Astrocyte (in vitro differentiated cells and primary cell): ENCODE results near the gene JUP. TPM values are rescaled to one million over a fixed set of nuclear protein-coding genes. Genes with fewer than 3 reads are reported as not detected.
A peak's percentile ranks its signal among the peaks of the same experiment; 100 is the strongest.

Experiments used
- DNase-seq: peaks from one replicate; pipeline ENCODE4 v3.0.0-alpha.2; 2010; ENCODE audit warnings: low read depth
- FAIRE-seq: peaks from 2 replicates; lab custom pipeline; 2011; peaks lifted over from hg19 to GRCh38; lab: Jason Lieb, UNC
- H2AFZ ChIP-seq: 2 replicates; pipeline ENCODE4 v1.6.0; 2012; ENCODE audit warnings: low read depth, low read length, inconsistent platforms
- H3K27ac ChIP-seq: 2 replicates; pipeline ENCODE4 v1.5.1; 2011; ENCODE audit warnings: low read depth, low read length, inconsistent platforms
- H3K27me3 ChIP-seq: 2 replicates; pipeline ENCODE4 v1.6.0; 2011; ENCODE audit warnings: low read length, inconsistent platforms; ENCODE audit not compliant: insufficient read depth
- H3K36me3 ChIP-seq: 2 replicates; pipeline ENCODE4 v1.5.1; 2011; ENCODE audit warnings: low read length, inconsistent platforms; ENCODE audit not compliant: insufficient read depth
- H3K4me1 ChIP-seq: 2 replicates; pipeline ENCODE4 v1.5.1; 2011; ENCODE audit warnings: low read length, inconsistent platforms; ENCODE audit not compliant: insufficient read depth
- H3K4me2 ChIP-seq: 2 replicates; pipeline ENCODE4 v1.6.0; 2012; ENCODE audit warnings: low read length, inconsistent platforms
- H3K4me3 ChIP-seq: 2 replicates; pipeline ENCODE4 v1.5.1; 2011; ENCODE audit warnings: low read depth, mild to moderate bottlenecking, low read length, inconsistent platforms; ENCODE audit not compliant: insufficient read depth
- H3K79me2 ChIP-seq: 2 replicates; pipeline ENCODE4 v1.6.0; 2012; ENCODE audit warnings: mild to moderate bottlenecking, low read length, inconsistent platforms; ENCODE audit not compliant: insufficient read depth
- H3K9ac ChIP-seq: 2 replicates; pipeline ENCODE4 v1.6.0; 2012; ENCODE audit warnings: mild to moderate bottlenecking, low read length, inconsistent platforms
- H3K9me3 ChIP-seq: 2 replicates; pipeline ENCODE4 v1.5.1; 2012; ENCODE audit warnings: low read depth, mild to moderate bottlenecking, low read length, inconsistent platforms; ENCODE audit not compliant: insufficient read depth
- H4K20me1 ChIP-seq: 2 replicates; pipeline ENCODE4 v1.6.0; 2012; ENCODE audit warnings: low read length, inconsistent platforms; ENCODE audit not compliant: insufficient read depth
- H3K27ac Mint-ChIP-seq: one replicate; pipeline ENCODE4 v1.8.0; 2021; ENCODE audit warnings: mild to moderate bottlenecking, mixed read lengths; ENCODE audit not compliant: unreplicated experiment
- H3K27me3 Mint-ChIP-seq: one replicate; pipeline ENCODE4 v1.8.0; 2021; ENCODE audit warnings: low read depth, mixed read lengths; ENCODE audit not compliant: unreplicated experiment
- H3K36me3 Mint-ChIP-seq: one replicate; pipeline ENCODE4 v1.8.0; 2021; ENCODE audit warnings: low read depth, mixed read lengths; ENCODE audit not compliant: unreplicated experiment
- H3K4me1 Mint-ChIP-seq: one replicate; pipeline ENCODE4 v1.8.0; 2021; ENCODE audit warnings: low read depth, mixed read lengths; ENCODE audit not compliant: unreplicated experiment
- H3K4me3 Mint-ChIP-seq: one replicate; pipeline ENCODE4 v1.8.0; 2021; ENCODE audit warnings: mild to moderate bottlenecking, moderate library complexity, mixed read lengths; ENCODE audit not compliant: unreplicated experiment
- H3K9me3 Mint-ChIP-seq: one replicate; pipeline ENCODE4 v1.8.0; 2021; ENCODE audit warnings: mild to moderate bottlenecking, mixed read lengths; ENCODE audit not compliant: unreplicated experiment
- CTCF ChIP-seq: IDR thresholded peaks from 2 replicates; pipeline ENCODE4 v1.5.1; 2011; ENCODE audit warnings: low read depth, mild to moderate bottlenecking, inconsistent platforms, low read length, moderate library complexity; ENCODE audit not compliant: insufficient read depth
- EZH2 ChIP-seq: IDR thresholded peaks from 2 replicates; pipeline ENCODE4 v1.6.1; 2012; ENCODE audit warnings: mild to moderate bottlenecking, low read length, inconsistent platforms; ENCODE audit not compliant: insufficient read depth
- total RNA-seq: library from RNA; stranded (reverse); gene quantifications from 2 replicates; pipeline ENCODE4 v1.2.1, GENCODE V29; 2021

Gene JUP
- total RNA-seq, 1 donor from 2014 or later: 236 TPM

GRCh38 chr17:41799366-41799765 lies 12.9 kb upstream of the JUP start:
- no peak for FAIRE-seq
- Mint-ChIP-seq H3K4me1 (peaks cover 17% of the 10 kb centered on the region), H3K4me3 (no peak overlapping the region), H3K27me3 (no peaks in the 10 kb centered on the region), H3K27ac (peak overlapping the region; percentile 79), H3K36me3 (peaks cover 5% of the 10 kb centered on the region), H3K9me3 (no peaks in the 10 kb centered on the region)
- Histone ChIP-seq H3K9ac (no peak overlapping the region), H3K27ac (no peak overlapping the region), H3K4me1 (peaks cover 10% of the 10 kb centered on the region), H3K79me2 (no peaks in the 10 kb centered on the region), H4K20me1 (peaks cover 7% of the 10 kb centered on the region), H3K4me3 (no peak overlapping the region), H3K36me3 (no peaks in the 10 kb centered on the region), H3K27me3 (no peaks in the 10 kb centered on the region), H3K4me2 (no peak overlapping the region), H2AFZ (no peak overlapping the region), H3K9me3 (no peaks in the 10 kb centered on the region)
- TF ChIP-seq CTCF (no peak), EZH2 (no peak)
- DNase-seq: no peak

- Mint-ChIP-seq H3K27me3 (no peaks in the 10 kb centered on the region), H3K4me1 (peaks cover 35% of the 10 kb centered on the region), H3K27ac (no peak overlapping the region), H3K36me3 (peaks cover 5% of the 10 kb centered on the region), H3K4me3 (no peak overlapping the region), H3K9me3 (no peaks in the 10 kb centered on the region)
- H3K9me3 ChIP-seq: no peaks in the 10 kb centered on the region
- TF ChIP-seq EZH2: no peak
- no peak for TF ChIP-seq CTCF
- no peak overlapping the region for H3K4me2 ChIP-seq
- H2AFZ ChIP-seq: no peak overlapping the region
- no peak overlapping the region for H3K27ac ChIP-seq
- H3K79me2 ChIP-seq: no peaks in the 10 kb centered on the region
- H3K27me3 ChIP-seq: no peaks in the 10 kb centered on the region
- DNase-seq (no peak), FAIRE-seq (no peak)
- H4K20me1 ChIP-seq: peaks cover 5% of the 10 kb centered on the region
- no peaks in the 10 kb centered on the region for H3K36me3 ChIP-seq
- no peak overlapping the region for H3K4me3 ChIP-seq
- H3K4me1 ChIP-seq: peaks cover 29% of the 10 kb centered on the region
- no peak overlapping the region for H3K9ac ChIP-seq
Observed at GRCh38 chr17:41797377-41797776, 10.9 kb upstream of the JUP start.

GRCh38 chr17:41796121-41796895 lies 9.8 kb upstream of the JUP start:
- DNase-seq (no peak), FAIRE-seq (no peak)
- Histone ChIP-seq H2AFZ (no peak overlapping the region), H3K4me1 (peaks cover 27% of the 10 kb centered on the region), H3K4me3 (no peak overlapping the region), H3K27ac (no peak overlapping the region), H3K9me3 (no peaks in the 10 kb centered on the region), H3K27me3 (no peaks in the 10 kb centered on the region), H3K4me2 (no peak overlapping the region), H3K9ac (no peak overlapping the region), H3K36me3 (no peaks in the 10 kb centered on the region), H4K20me1 (no peaks in the 10 kb centered on the region), H3K79me2 (no peaks in the 10 kb centered on the region)
- Mint-ChIP-seq H3K4me3 (no peak overlapping the region), H3K4me1 (peaks cover 37% of the 10 kb centered on the region), H3K36me3 (no peaks in the 10 kb centered on the region), H3K27me3 (no peaks in the 10 kb centered on the region), H3K27ac (no peak overlapping the region), H3K9me3 (no peaks in the 10 kb centered on the region)
- TF ChIP-seq CTCF (no peak), EZH2 (no peak)
